IMR-90 (cell line): ENCODE data around the gene SLC2A1. TPM values are rescaled to one million over a fixed set of nuclear protein-coding genes. Genes with fewer than 3 reads are reported as not detected.

ENCODE experiments used
- ATAC-seq: fragments of 200-7000 bp; cut with Tn5 transposase; 2 replicates; pipeline ENCODE4 v1.9.1; 2020; ENCODE audit warnings: low read depth, mild to moderate bottlenecking, moderate library complexity
- BruUV-seq: library from RNA; stranded (reverse); fragments of 400-500 nt; replicated peaks from 2 replicates; lab custom pipeline; 2021; lab: Mats Ljungman, UMichigan
- CTCF ChIA-PET: fragments of 300-600 bp; formaldehyde crosslinking; extraction: SDS; loops from one replicate; lab custom pipeline; 2021; ENCODE audit warnings: antibody characterized with exemption; lab: Yijun Ruan, JAX
- POLR2A ChIA-PET: fragments of 300-600 bp; sonication (Branson Sonifier 250); formaldehyde crosslinking; loops from one replicate; lab custom pipeline; 2022; ENCODE audit warnings: antibody characterized with exemption; ENCODE audit not compliant: unreplicated experiment; lab: Charles Lee
- DNase-seq: peaks from one replicate; pipeline ENCODE4 v3.0.0; 2013
- H2AFZ ChIP-seq: replicated peaks from 2 replicates; pipeline ENCODE3; 2013; ENCODE audit warnings: low read length, mild to moderate bottlenecking; ENCODE audit not compliant: poor library complexity
- H2AK5ac ChIP-seq: 2 replicates; pipeline ENCODE4 v1.6.1; 2013; ENCODE audit warnings: low read depth, low read length, inconsistent platforms
- H2AK9ac ChIP-seq: replicated peaks from 2 replicates; pipeline ENCODE3; 2013; ENCODE audit warnings: mild to moderate bottlenecking, low read depth, low read length, moderate library complexity; ENCODE audit not compliant: poor library complexity
- H2BK120ac ChIP-seq: 2 replicates; pipeline ENCODE4 v1.6.1; 2013; ENCODE audit warnings: low read depth, low read length, inconsistent platforms
- H2BK15ac ChIP-seq: 3 replicates; pipeline ENCODE4 v1.6.1; 2013; ENCODE audit warnings: low read depth, low read length, inconsistent platforms
- H2BK20ac ChIP-seq: 2 replicates; pipeline ENCODE4 v1.6.1; 2013; ENCODE audit warnings: low read depth, mild to moderate bottlenecking, inconsistent platforms, low read length, moderate library complexity
- H2BK5ac ChIP-seq: 2 replicates; pipeline ENCODE4 v1.6.1; 2013; ENCODE audit warnings: mild to moderate bottlenecking, low read depth, low read length, inconsistent platforms; ENCODE audit not compliant: poor library complexity, severe bottlenecking
- H3K14ac ChIP-seq: replicated peaks from 2 replicates; pipeline ENCODE4 v1.6.1; 2013; ENCODE audit warnings: low read depth, low read length, inconsistent platforms
- H3K18ac ChIP-seq: 2 replicates; pipeline ENCODE4 v1.6.1; 2013; ENCODE audit warnings: low read depth, low read length, control low read depth
- H3K23ac ChIP-seq: 2 replicates; pipeline ENCODE4 v1.6.1; 2013; ENCODE audit warnings: low read depth, low read length, inconsistent platforms
- H3K27ac ChIP-seq: 2 replicates; pipeline ENCODE4 v1.5.1; 2013; ENCODE audit warnings: mild to moderate bottlenecking, control low read depth, low read length; ENCODE audit not compliant: insufficient read depth
- H3K27me3 ChIP-seq: 2 replicates; pipeline ENCODE4 v1.6.1; 2013; ENCODE audit warnings: low read length; ENCODE audit not compliant: control insufficient read depth, insufficient read depth
- H3K36me3 ChIP-seq: 2 replicates; pipeline ENCODE4 v1.6.1; 2013; ENCODE audit warnings: low read length, mixed read lengths; ENCODE audit not compliant: control insufficient read depth, insufficient read depth
- H3K4ac ChIP-seq: 2 replicates; pipeline ENCODE4 v1.6.1; 2013; ENCODE audit warnings: low read depth, low read length, inconsistent platforms
- H3K4me1 ChIP-seq: 2 replicates; pipeline ENCODE4 v1.6.1; 2013; ENCODE audit warnings: low read length, mixed read lengths; ENCODE audit not compliant: control insufficient read depth, insufficient read depth
- H3K4me2 ChIP-seq: 2 replicates; pipeline ENCODE4 v1.6.1; 2013; ENCODE audit warnings: low read depth, mild to moderate bottlenecking, control low read depth, low read length, moderate library complexity
- H3K4me3 ChIP-seq: 2 replicates; pipeline ENCODE4 v1.5.1; 2013; ENCODE audit warnings: low read depth, mild to moderate bottlenecking, control low read depth, low read length, moderate library complexity; ENCODE audit not compliant: insufficient read depth
- H3K56ac ChIP-seq: 2 replicates; pipeline ENCODE4 v1.6.1; 2013; ENCODE audit warnings: low read length, inconsistent platforms; ENCODE audit not compliant: insufficient read depth; ENCODE audit errors: extremely low read depth
- H3K79me1 ChIP-seq, 2 experiments: 2 replicates each; pipeline ENCODE4 v1.6.1; 2013; ENCODE audit warnings: low read length in 2 of 2, inconsistent platforms in 1 of 2, low read depth in 1 of 2
- H3K9ac ChIP-seq: 2 replicates; pipeline ENCODE4 v1.6.1; 2013; ENCODE audit warnings: low read depth, low read length, control low read depth
- H3K9me1 ChIP-seq: 2 replicates; pipeline ENCODE4 v1.6.1; 2013; ENCODE audit warnings: low read length, inconsistent platforms; ENCODE audit not compliant: insufficient read depth
- H3K9me3 ChIP-seq: 2 replicates; pipeline ENCODE4 v1.6.1; 2013; ENCODE audit warnings: low read length; ENCODE audit not compliant: control insufficient read depth, insufficient read depth
- H4K20me1 ChIP-seq: 2 replicates; pipeline ENCODE4 v1.6.1; 2013; ENCODE audit warnings: low read length, inconsistent platforms; ENCODE audit not compliant: insufficient read depth
- H4K5ac ChIP-seq: 2 replicates; pipeline ENCODE4 v1.6.1; 2013; ENCODE audit warnings: mild to moderate bottlenecking, low read depth, low read length, control low read depth
- H4K8ac ChIP-seq, 2 experiments: 2 replicates each; pipeline ENCODE4 v1.6.1; 2013; ENCODE audit warnings: low read depth in 2 of 2, low read length in 2 of 2, control low read depth in 1 of 2, inconsistent platforms in 1 of 2
- H4K91ac ChIP-seq: 2 replicates; pipeline ENCODE4 v1.6.1; 2013; ENCODE audit warnings: low read depth, low read length, inconsistent platforms; ENCODE audit not compliant: insufficient read depth
- CEBPB ChIP-seq: IDR thresholded peaks from 2 replicates; pipeline ENCODE4 v1.6.1; 2012; ENCODE audit warnings: low read depth, low read length, improper control_type of control experiment
- RAD21 ChIP-seq: IDR thresholded peaks from 2 replicates; pipeline ENCODE4 v1.6.1; 2012; ENCODE audit warnings: low read length, improper control_type of control experiment
- SMC3 ChIP-seq: fragments of 150-350 bp; IDR thresholded peaks from 2 replicates; pipeline ENCODE4 v1.6.1; 2016; ENCODE audit warnings: low read depth, mild to moderate bottlenecking, antibody characterized with exemption, low read length, moderate library complexity
- WGBS, 2 experiments: methylation state at CpG; one replicate each; pipeline versions ENCODE4 v1.1.5 to v1.1.7; 2013; ENCODE audit warnings: missing lambda C conversion rate in 2 of 2; ENCODE audit not compliant: insufficient read length in 1 of 2; ENCODE audit errors: extremely low coverage in 2 of 2; 5-methylcytosine and 5-hydroxymethylcytosine counted together
- dilution Hi-C: fragments of 300-500 bp; cut with HindIII; formaldehyde crosslinking; loops from one replicate; pipeline ENCODE4 v1.14.3; 2018; ENCODE audit warnings: low sequenced_read_pairs; ENCODE audit not compliant: unreplicated experiment
- in situ Hi-C: fragments of 300-500 bp; cut with MboI; formaldehyde crosslinking; loops from 3 replicates; pipeline ENCODE4 v1.14.3; 2019; ENCODE audit warnings: low sequenced_read_pairs, inconsistent platforms, mixed read lengths
- intact Hi-C: fragments of 100-400 bp; cut with micrococcal nuclease; formaldehyde crosslinking; loops from 2 replicates; pipeline ENCODE4 v1.10.0; 2022
- polyA plus RNA-seq, 3 experiments: library from polyadenylated mRNA; depleted of rRNA; stranded (reverse); fragments of >200 nt; gene quantifications; 2 replicates each; pipeline ENCODE4 v1.2.3, GENCODE V29; 2012; ENCODE audit warnings: low replicate concordance in 1 of 3
- total RNA-seq: library from RNA; depleted of rRNA; stranded (reverse); fragments of >200 nt; gene quantifications from 2 replicates; pipeline ENCODE4 v1.2.3, GENCODE V29; 2012
- TF ChIP-seq, protein P1 (sequence below): conservative IDR thresholded peaks from 2 replicates; pipeline ENCODE4 v1.5.1; 2012; ENCODE audit warnings: mild to moderate bottlenecking, low read depth, low read length, improper control_type of control experiment

The SLC2A1 gene
- total and polyA plus RNA-seq, 2 of the 4 experiments (the other 2 are of a cell fraction), result 200 to 395 TPM

DNA sequence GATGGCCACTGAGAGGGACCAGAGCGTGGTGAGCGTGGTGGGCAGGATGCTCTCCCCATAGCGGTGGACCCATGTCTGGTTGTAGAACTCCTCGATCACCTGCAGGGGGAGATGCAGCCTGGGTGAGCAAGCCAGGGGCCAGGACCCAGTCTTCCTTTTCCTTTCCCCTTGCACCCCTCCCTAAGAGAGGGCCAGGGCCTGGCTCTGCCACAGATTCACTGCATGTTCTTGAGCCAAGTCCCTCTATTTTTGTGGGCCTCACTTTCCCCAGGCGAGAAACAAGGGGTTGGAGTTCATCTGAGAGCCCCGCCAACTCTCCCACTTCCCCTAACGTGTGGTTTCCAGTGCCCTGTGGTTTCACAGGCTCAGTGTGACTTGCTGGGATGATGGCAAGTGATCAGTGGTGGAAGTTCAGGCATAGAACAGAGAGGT lies 27.5 kb downstream of the SLC2A1 start:
- no peak overlapping the region; the same call in 1 of the 2 replicates for H3K4ac ChIP-seq
- H4K8ac ChIP-seq, result peak overlapping the region in 1 of 2 experiments; percentile 54; a peak in 1 of 4 replicates
- no peak overlapping the region for H3K4me3 ChIP-seq
- in situ Hi-C loops (no loop called here), intact Hi-C loops (loop anchor here (1.0 kb wide), 1 partner anchor 142 kb away; no protein-coding TSS in a partner anchor), dilution Hi-C loops (no loop called here)
- H2BK20ac ChIP-seq, result no peak overlapping the region
- H2BK5ac ChIP-seq, result peak overlapping the region; percentile 34
- H3K23ac ChIP-seq, result no peak overlapping the region
- peak overlapping the region; percentile 70 for H2AK9ac ChIP-seq
- ChIA-PET CTCF (interaction anchor here (0.6 kb wide), 1 partner anchor 841 kb away, joined by 3 read pairs; no protein-coding TSS in a partner anchor), POLR2A (no interaction called here)
- no peak overlapping the region for H3K56ac ChIP-seq
- no peak for TF ChIP-seq CEBPB
- TF ChIP-seq, protein P1, sequence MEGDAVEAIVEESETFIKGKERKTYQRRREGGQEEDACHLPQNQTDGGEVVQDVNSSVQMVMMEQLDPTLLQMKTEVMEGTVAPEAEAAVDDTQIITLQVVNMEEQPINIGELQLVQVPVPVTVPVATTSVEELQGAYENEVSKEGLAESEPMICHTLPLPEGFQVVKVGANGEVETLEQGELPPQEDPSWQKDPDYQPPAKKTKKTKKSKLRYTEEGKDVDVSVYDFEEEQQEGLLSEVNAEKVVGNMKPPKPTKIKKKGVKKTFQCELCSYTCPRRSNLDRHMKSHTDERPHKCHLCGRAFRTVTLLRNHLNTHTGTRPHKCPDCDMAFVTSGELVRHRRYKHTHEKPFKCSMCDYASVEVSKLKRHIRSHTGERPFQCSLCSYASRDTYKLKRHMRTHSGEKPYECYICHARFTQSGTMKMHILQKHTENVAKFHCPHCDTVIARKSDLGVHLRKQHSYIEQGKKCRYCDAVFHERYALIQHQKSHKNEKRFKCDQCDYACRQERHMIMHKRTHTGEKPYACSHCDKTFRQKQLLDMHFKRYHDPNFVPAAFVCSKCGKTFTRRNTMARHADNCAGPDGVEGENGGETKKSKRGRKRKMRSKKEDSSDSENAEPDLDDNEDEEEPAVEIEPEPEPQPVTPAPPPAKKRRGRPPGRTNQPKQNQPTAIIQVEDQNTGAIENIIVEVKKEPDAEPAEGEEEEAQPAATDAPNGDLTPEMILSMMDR, result peak; percentile 50
- TF ChIP-seq SMC3, result peak; percentile 64
- TF ChIP-seq RAD21, result peak; percentile 65
- peaks cover 18% of the 10 kb centered on the region for H3K4me1 ChIP-seq
- H3K9me3 ChIP-seq, result no peaks in the 10 kb centered on the region
- H3K14ac ChIP-seq, result no peak overlapping the region
- no TSS peak for BruUV-seq
- peak; percentile 39 for DNase-seq
- H3K9ac ChIP-seq, result peak overlapping the region; percentile 33
- no peaks in the 10 kb centered on the region for H3K27me3 ChIP-seq
- ATAC-seq, result peak; percentile 69
- H4K20me1 ChIP-seq, result peaks cover 76% of the 10 kb centered on the region
- WGBS, 2 experiments, result 100% methylated on average over 1 of the region's 7 CpGs; no CpG with 5 or more reads in 1 of the 2 experiments
- H4K91ac ChIP-seq, result no peak overlapping the region
- peaks cover 50 to 92% of the 10 kb centered on the region in 2 experiments for H3K79me1 ChIP-seq
- H3K36me3 ChIP-seq, result peaks cover 92% of the 10 kb centered on the region
- peak overlapping the region; percentile 35; the same call in 1 of the 3 replicates for H2BK15ac ChIP-seq
- H3K27ac ChIP-seq, result no peak overlapping the region
- H3K4me2 ChIP-seq, result no peak overlapping the region
- no peak overlapping the region for H2AFZ ChIP-seq
- peaks cover 36% of the 10 kb centered on the region for H3K9me1 ChIP-seq
- H2BK120ac ChIP-seq, result no peak overlapping the region
- H3K18ac ChIP-seq, result no peak overlapping the region
- no peak overlapping the region for H4K5ac ChIP-seq
- H2AK5ac ChIP-seq, result peak overlapping the region; percentile 43; the same call in 1 of the 2 replicates
